Stimulated activated CD8-positive, alpha-beta memory T cell treated with anti-CD3 and anti-CD28 coated beads, Interleukin-15, amount 100 ng/mL, for 4 hours (primary cell): ENCODE measurements around the gene SUGCT.

ENCODE experiments used
- DNase-seq, 2 donors: peaks; one replicate each; pipeline ENCODE4 v3.0.0-alpha.2; 2020; ENCODE audit warnings: low read depth in 2 of 2

Gene SUGCT

DNA sequence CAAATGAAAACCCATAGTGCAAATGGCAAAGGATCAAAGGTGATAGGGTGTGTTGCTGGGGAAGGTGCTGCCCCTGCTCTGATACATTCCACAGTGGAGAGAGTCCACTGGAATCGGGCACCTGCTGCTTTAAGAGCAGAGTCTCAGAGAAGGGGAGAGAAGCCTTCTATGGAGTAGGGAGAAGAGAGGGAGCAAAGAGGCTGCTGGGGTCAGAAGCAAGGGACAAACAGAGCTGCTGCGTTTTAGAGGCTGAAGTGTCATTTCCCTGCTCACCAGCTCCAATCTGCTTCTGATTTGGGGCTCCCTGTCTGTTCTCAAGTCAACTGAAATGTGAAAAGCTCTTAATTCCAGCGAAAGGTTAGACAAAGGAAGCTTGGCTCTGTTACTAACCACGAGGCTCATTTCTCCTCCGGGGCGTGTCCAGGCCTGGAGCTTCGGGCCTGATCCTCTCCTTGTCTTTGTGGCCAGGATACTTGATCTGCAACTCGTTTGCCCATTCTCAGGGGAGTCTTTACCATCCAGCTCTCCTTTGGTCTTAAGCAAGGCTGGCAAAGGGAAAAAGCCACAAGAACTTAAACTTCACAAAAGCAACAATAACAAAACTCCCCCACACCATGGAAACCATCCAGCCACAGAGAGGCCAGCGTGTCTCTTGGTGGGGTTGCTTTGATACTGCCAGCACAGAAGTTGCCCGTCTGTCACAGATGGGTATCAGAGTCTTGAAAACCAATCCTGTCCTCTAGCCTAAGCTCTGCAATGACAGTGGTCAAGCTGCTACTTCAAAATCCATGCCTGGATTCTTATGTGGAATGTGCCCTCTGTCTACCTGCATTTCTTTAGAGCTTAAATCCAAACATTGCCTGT lies 692.6 kb downstream of the SUGCT start:
- no peak for DNase-seq

- DNase-seq = no peak
These were observed 694.1 kb downstream of the SUGCT start for GRCh38 chr7:40828686-40829600.

DNA sequence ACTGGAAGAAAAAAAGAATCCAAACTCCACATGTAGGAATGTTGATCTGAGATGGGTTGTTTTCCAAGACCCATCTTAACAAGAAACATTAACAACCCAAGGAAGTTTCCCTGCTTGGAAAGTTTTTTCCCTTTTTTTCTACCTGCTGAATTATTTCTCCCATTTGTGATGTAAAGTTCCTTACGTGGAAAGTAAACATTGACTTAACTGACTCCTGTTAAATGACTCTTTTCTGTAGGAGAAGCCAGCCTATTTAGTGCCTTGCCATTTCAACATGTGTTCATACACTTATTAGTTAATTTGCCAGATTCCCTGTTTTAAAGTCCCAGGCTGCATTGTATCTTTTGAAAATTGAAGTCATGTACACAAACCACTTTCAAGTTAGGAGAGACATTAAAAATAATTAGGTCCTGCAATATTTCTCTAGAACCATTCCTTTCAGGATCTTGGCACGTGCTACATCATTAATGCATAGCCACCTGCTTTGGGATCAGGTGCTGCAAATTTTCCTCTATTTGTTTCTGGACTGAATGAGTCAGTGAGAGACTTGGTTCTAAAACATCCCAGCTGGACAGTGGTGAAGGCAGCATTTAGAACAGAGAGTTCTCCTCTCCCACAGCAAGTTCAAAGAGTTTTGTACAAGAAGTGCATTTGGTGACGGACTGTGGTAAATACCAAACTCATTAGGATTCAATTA lies 698.5 kb downstream of the SUGCT start:
- no peak for DNase-seq

DNA sequence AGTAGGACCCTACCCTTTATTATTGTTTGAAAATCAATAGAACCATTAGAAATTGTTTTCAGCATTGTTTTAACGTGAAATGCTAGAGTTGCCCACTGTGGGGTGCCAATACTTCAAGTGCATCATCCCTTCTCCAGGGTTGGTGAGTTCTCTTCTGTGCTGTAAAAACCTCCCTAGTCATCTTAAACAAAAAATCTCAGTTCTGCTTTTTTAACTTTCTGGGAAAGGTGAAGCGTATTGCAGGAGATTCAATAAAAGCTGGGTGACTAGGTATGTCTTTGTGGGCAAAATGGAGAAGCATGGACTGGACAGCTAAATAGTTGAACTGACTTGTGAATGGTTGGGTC lies 699.1 kb downstream of the SUGCT start:
- DNase-seq = no peak

- DNase-seq = no peak
These were observed 701.4 kb downstream of the SUGCT start for GRCh38 chr7:40836218-40836617.

DNA sequence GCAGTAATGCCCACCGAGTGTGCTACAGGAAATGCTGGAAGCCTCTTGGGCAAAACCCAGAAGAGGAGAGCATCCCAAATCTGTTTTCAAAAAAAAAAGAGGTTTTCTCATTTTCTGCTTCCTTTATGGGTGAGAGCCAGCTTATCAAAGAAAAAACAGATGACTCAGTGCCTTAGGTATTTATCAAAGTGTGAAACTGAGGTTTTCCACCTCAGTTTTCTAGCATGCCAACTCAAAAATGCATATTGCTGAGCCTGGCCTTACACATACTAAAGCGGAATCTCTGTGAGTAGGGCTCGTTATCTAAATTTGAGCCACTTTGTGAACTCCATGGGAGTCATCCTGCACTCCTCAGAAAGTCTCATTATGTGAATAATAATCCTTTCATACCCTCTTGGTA lies 705.1 kb downstream of the SUGCT start:
- DNase-seq = no peak

DNA sequence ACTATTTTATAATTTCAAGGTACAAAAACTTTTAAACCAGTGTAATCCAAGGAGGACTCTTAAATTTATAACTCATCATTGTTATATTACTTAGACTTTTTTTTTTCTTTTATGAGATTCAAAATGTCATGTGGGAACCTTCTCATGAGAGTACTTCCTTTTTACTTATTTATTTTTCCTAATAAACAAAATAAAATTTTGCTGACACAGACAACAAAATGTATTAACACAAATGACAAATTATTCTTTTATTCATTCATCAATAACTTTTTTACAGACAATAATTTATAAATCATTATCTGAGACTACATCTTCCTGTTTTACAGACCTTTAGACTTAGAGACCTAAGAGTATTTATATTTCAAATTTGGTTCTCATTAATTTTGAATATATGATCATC lies 706.2 kb downstream of the SUGCT start:
- DNase-seq = no peak

DNA sequence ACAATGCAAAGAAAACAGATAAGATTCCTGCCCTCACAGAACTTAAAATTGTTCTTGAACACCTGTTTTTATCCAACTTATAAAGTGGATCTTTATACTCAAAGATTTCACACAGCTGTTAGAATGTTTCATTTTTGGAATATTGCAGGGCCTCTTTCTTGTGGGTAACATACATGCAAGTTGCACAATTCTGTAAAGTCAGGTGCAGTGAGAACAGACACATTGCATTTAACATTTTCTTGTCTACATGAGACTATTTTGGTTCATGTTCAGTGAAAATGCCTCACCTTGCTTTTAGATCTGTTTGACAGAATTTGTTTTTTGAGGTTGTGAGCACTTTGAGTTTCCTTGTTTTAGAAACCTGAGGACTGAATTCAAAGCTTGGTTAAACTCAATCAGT lies 707.8 kb downstream of the SUGCT start:
- DNase-seq = no peak

DNA sequence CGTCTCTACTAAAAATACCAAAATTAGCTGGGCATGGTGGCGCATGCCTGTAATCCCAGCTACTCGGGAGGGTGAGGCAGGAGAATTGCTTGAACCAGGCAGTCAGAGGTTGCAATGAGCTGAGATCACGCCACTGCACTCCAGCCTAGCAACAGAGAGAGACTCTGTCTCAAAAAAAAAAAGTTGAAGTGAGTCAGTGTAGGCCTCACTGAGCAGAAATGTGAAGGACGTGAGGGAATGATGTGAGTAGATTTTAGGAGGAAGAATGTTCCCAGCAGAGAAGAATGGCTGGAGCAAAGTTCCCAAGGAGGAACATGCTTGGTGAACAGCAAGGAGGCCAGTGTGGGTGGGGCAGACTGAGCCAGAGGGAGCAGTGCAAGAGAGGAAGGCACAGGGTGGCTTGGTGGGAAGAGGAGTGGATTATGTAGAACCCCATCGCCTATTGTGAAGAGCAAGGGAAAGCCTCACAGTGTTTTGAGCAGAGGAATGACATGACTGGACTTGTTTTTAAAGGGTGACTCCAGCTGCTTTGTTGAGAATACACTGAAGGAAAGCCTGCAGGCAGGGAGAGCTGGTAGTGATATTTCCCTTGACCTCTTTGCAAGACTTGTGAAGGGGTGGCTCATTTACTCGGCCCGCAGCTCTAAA lies 708.7 kb downstream of the SUGCT start:
- DNase-seq = no peak

- no peak for DNase-seq
These were observed 711.1 kb downstream of the SUGCT start for GRCh38 chr7:40845943-40846342.

- DNase-seq = no peak
These were observed 713.1 kb downstream of the SUGCT start for GRCh38 chr7:40847921-40848320.

- no peak for DNase-seq
These were observed 713.9 kb downstream of the SUGCT start for GRCh38 chr7:40848541-40849221.

DNA sequence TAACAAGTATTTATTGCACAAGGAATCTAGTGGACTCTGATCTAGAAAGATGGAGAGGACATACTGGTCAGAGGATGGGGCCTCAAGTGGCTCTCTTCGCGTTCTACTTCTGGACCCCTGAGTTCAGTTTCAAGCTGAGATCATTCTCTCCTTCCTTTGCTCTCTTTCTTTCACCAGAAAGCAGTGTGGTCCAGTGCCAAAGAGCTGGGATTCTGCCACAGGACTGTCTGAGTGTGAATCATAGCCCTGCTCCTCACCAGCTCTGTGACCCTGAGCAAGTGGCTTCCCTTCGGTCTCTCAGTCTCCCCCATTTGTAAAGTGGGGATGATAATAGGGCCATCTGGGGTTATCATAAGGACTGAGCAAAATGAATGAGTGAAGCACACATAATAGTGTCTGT lies 715.2 kb downstream of the SUGCT start:
- no peak for DNase-seq

DNA sequence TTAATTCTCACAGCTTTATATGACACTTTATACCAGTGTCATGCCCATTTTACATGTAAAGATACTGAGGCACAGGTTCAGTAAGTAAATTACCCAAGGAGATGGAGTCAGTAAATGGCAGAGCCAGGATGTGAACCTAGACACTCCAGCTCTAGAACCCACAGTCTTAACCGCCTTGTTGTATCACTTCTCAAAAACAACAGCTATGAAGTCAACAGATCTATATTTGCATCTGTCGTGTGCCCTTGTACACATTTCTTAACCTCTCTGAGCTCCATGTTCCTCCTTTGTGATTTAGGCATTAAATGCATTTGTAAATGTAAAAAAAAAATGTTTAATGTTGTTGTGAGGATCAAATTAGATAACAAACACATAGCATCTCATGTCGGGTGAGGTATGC lies 716.2 kb downstream of the SUGCT start:
- DNase-seq = no peak

DNA sequence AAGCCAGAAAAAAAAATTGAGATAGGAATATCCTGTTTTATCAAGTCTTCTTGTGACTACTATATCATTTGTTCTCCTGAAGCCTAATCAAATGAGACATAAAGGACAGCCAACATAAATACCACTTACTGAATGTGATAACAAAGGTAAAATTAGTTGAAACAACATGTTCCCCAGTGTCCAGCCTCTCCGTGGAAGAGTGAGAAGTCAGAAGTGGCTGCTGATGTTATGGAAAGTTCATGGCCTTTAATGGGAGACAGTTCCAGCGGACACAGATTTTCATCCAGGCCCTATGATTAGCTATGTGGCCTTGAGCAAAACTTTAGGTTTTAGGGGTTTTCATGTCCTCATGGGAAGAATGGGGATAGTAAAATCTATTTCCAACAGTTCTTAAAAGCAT lies 724.3 kb downstream of the SUGCT start:
- DNase-seq = no peak

DNA sequence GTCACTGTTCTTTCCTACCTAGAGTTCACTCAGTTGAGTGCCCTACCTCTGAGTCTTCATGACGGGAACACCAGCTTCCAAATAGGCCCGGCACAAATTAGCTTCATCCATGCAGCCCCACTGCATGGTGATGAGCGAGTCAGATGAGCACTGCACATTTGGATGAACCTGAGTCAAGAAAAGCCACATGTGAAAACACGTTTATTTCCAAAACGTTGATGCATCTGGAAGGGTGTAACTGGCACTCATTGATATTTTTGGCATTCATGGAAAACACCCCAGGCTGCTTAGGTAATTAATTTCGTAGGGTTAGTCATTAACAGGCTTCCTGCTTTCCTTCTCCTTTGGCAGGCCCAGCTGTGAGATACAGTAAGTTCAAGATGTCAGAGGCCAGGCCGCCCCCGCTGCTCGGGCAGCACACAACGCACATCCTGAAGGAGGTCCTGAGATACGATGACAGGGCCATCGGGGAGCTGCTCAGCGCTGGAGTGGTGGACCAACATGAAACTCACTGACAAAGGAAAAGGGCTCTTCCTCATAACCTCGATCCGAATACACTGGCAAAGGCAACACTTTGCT lies 725.2 kb downstream of the SUGCT start:
- DNase-seq = no peak

DNA sequence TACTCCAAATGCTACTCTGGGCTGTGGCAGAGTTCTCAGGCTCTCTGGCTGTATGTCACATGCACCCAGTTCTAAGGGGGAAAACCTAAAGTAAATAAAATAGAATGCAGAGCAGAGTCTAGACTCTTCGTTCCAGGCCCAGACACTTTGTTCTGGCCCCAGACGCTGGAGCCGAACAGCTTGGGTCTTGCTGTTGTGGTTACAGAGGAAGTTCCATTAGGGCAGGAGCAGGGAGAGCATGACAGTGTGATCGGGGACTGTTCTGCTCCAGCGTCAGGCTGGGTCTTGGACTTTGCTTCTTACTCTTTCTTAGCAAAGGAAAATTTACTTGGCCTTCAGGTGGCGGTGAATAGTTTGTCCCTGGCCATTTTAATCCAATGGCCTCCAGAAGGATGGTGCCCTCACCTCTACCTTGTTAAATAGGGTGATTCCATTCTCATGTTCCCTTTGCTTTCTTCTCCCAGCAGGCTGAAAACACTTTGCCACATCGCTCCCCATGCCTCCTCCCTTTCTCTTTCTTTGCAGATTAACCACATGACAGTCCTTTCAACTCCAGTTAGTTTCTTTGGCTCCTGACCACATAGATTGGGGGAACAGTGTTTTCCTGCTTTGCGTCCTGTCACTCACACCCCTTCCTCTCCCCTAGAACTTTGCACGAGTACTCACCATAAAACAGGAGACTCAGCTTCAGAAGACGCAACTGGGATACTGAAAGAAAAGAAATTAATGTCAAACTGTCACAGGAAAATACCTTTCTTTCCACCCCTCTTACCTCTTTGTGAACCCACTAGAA lies 730.8 kb downstream of the SUGCT start:
- no peak for DNase-seq

GRCh38 chr7:40866601-40867000 lies 731.8 kb downstream of the SUGCT start:
- DNase-seq = no peak

DNA sequence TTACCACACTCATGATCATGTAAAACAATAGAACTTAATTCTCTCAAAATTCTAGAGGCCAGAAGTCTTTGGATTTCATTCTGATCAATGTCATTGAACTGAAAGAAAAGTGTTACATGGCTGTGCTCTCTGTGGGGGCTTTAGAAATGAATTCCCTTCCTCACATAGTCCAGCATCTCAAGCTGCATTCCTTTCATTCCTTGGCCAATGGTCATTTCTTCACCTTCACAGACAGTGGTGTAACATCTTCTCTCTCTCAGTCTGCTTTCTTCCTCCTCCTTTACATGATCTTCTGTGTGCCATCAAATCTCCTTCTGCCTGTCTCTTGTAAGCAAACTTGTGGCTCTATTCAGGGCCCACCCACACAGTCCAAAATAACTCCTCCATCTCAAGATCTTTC lies 735.3 kb downstream of the SUGCT start:
- DNase-seq = no peak

DNA sequence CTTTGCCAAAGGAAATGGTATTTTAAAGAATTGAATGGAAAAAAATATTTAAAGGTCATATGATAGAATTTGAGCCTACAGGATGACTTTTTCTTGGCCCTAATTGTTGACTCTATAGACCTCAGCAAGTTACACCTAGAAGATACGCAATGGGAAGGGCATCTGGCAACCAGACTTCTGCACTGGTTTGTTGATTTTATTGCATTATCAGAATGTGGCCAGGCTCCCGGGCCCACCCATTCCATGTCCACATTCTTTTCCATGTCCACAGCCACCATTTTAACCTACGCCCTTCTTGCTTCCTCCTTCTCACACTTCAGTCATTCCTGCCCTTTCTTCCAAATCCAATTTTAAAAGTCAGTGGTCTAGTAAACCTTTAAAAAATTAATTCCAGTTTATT lies 738.4 kb downstream of the SUGCT start:
- no peak for DNase-seq
